GM11168 (cell line): ENCODE results near the gene ZNF362.

Source experiments
- in situ Hi-C: fragments of 300-500 bp; cut with MboI; formaldehyde crosslinking; loops from one replicate; pipeline ENCODE4 v1.12.0; 2022; ENCODE audit warnings: low sequenced_read_pairs; ENCODE audit not compliant: unreplicated experiment

ZNF362 gene

DNA sequence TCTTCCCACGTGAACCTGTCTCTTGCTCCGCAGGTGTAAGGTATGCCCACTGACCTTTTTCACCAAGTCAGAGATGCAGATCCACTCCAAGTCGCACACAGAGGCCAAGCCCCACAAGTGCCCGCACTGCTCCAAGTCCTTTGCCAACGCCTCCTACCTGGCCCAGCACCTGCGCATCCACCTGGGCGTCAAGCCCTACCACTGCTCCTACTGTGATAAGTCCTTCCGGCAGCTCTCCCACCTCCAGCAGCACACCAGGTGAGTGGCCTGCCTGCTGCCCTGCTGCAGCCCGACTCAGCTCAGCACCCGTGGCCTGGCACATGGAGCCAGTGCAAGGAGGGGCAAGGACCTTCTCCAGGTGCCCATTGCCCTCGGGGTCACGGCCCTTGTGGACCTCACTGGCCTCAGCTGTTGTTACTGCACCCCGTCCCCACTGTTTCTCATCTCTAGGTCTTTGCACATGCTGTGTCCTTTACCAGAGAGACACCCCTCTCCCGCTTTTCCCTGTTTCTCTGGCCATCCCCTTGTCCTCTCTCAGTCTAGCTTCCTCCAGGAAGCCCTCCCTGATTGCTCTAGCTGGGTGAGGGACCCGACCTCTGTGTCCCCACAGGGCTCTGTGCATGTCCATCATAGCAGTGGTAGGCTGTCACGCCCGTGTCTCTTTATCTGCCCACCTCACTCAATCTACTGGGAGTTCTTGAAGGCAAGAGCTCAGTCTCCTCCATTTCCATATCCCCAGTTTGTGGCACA, 25.4 kb downstream of the ZNF362 start:
- in situ Hi-C loops = loop anchor here (25.0 kb wide), 1 partner anchor 181 kb away; the partner anchor contains the start of gene ZSCAN20

DNA sequence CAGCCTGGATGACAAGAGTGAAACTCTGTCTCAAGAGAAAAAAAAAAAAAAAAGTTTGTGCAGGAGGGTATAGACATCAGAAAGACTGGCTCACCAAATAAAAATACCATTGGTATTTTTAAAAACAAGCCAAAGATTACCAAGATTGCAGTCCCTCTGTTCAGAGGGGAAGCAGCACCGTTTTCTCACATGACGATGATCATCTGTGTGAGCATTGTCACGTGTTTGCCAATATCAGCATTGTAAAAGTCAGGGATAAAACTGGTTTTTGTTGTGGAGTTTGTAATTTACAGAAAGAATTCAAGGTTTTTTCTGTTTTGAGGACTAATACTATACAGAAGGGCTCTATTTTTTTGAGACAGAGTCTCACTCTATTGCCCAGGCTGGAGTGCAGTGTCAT, 26.5 kb downstream of the ZNF362 start:
- in situ Hi-C loops = loop anchor here (25.0 kb wide), 1 partner anchor 180 kb away; the partner anchor contains the start of gene ZSCAN20

DNA sequence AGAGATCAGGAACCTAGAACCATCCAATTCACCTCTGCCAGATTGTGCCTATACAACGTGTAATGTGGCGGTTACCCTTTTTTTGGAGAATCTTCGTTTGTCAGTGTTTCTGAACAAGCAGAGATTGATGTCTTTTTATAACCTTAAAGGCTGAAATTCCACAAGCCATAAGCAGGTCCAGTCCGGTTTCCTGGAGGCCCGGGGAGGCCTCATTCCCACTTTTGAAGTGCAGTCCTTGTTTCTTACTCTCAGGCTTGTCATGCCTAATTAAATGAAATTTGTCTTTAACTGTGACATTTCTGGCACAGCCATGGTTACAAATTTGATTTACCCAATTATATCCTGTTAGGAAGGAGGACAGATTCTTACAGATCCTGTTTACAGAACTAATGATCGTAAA, 27.8 kb downstream of the ZNF362 start:
- in situ Hi-C loops = loop anchor here (25.0 kb wide), 1 partner anchor 178 kb away; the partner anchor contains the start of gene ZSCAN20

DNA sequence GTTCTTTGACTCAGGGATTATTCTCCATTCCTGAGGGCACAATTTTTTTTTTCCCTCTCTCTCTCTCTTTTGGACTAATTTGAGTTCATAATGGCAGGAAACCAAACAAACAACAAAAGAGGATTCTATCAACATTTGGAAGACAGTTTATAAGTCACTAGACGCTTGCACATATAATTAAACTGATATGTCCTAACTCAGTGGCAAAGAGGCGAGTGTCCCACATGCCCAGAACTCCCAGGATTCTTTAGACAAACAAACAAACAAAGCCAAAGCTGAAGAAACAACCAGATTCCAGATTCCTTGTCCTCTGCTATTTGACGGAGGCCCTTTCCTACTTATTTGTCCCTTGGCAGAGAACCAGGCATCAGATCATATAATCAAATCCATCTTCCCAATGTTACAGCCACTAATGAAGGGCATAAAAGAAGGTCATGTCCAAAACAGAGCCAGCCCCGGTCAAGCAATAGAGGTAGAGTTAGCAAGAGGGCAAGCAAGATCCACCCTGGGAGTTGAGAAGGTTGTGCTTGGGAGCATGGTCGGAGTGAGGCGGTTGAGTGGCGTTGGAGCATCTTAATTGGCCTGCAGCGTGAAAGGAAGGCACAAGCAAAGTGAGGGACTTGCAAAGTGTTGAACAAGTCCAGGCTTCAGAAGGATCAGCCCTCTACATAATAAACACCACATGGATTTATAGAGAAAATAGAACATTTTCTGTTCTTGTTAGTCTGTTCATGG, 30.3 kb downstream of the ZNF362 start:
- in situ Hi-C loops = loop anchor here (5.0 to 25.0 kb wide), 2 partner anchors 81 to 176 kb away; partner anchors contain the start of gene ZSCAN20

DNA sequence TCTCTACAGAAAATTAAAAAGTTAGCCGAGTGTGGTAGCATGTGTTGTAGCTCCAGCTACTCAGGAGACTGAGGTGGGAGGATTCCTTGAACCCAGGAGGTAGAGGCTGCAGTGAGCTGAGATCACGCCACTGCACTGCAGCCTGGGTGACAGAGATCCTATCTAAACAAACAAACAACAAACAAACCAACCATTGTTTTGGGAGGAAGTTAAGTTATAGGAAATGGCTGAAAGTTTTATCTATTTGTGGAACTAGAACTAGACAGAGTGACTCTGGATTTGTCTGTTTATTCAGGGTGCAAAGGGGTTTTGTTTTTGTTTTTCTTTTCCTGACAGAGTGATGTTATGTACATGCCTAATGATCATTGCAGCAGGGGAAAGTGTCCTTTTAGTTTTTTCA, 31.0 kb downstream of the ZNF362 start:
- in situ Hi-C loops = loop anchor here (5.0 to 25.0 kb wide), 2 partner anchors 80 to 175 kb away; partner anchors contain the start of gene ZSCAN20

DNA sequence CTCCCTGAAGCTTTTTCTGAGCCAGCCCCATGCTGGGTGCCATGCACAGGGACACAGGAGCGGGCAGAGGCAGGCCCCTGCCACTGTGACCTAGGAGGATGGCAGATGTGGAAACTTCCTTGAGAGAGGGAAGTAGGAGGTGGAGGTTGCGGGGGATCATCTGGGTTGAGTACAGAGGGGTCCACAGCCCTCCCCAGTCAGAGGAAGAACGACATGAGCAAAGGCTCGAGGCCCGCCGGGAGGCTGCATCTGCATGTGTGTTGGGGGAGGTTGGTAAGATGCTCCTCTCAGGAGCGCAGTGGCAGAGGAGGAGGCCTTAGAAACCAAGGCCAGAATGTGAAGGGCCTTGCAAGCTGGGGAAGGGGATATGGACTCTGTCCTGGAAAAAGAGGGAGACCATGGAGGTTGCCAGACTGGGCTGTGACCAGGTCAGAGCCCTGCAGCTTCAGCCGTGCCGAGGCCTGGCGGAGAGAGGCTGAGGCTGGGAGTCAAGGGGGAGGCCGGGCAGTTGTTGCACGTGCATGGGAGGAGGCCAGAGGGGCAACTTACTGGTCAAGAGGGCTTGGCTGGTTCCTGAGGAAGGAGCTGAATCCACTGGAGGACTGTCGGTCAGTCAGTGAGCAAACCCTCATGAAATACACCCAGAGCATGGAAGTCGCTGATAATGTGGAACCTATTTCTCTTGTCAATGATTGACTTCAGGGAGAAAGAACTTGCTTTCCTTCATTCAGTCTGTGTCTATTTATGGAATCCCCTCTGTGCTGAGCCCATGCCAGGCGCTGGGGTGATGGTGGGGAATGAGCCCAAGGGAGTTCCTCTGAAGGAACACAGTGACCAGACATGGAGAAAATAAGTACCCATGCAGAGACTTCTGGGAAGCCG, 32.9 kb downstream of the ZNF362 start:
- in situ Hi-C loops = loop anchor here (5.0 to 25.0 kb wide), 2 partner anchors 78 to 173 kb away; partner anchors contain the start of gene ZSCAN20

DNA sequence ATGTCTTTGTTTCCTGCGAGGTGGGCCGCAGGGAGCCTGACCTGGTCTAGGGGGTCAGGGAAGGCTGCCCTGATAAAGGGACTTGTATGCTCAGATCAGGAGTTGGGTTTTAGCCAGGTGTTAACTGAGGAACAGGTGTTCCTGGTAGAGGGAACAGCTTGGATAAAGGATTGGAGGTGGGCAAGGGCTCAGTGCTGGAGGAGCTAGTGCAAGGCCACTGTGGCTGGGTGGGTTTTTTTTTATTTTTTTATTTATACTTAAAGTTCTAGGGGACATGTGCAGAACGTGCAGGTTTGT, 33.5 kb downstream of the ZNF362 start:
- in situ Hi-C loops = loop anchor here (5.0 to 25.0 kb wide), 2 partner anchors 77 to 172 kb away; partner anchors contain the start of gene ZSCAN20

DNA sequence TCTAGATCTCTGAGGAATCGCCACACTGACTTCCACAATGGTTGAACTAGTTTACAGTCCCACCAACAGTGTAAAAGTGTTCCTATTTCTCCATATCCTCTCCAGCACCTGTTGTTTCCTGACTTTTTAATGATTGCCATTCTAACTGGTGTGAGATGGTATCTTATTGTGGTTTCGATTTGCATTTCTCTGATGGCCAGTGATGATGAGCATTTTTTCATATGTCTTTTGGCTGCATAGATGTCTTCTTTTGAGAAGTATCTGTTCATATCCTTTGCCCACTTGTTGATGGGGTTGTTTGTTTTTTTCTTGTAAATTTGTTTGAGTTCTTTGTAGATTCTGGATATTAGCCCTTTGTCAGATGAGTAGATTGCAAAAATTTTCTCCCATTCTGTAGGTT, 34.3 kb downstream of the ZNF362 start:
- in situ Hi-C loops = loop anchor here (25.0 kb wide), 1 partner anchor 172 kb away; the partner anchor contains the start of gene ZSCAN20

DNA sequence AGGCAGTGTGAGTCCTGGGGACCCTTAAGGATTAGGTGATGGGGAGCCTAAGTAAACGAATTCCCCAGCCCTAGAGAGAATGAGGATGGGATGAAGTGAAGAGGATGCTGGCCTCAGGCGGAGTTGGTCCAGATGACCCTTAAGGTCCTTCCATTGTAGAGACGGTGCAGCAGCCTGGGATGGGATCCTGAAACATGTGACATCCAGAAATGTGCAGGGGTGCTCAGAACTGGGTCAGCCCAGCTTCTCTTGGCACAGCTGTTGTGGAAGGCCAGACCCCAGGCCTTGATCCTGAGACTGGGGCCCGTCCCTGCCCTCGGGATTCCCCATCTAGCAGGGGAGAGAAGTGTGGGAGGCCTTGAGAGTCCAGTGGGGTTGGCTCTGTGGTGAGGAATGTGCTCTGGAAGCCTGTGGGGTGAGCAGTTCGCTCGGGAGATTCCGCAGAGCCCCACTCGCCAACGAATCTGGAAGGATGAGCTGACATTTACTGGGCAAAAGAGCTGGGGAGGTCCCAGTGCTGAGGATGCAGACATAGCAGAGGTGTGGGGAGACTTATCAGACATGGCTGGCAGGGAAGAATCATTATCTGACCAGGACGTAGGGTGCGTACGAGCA, 36.5 kb downstream of the ZNF362 start:
- in situ Hi-C loops = loop anchor here (25.0 kb wide), 1 partner anchor 169 kb away; the partner anchor contains the start of gene ZSCAN20

DNA sequence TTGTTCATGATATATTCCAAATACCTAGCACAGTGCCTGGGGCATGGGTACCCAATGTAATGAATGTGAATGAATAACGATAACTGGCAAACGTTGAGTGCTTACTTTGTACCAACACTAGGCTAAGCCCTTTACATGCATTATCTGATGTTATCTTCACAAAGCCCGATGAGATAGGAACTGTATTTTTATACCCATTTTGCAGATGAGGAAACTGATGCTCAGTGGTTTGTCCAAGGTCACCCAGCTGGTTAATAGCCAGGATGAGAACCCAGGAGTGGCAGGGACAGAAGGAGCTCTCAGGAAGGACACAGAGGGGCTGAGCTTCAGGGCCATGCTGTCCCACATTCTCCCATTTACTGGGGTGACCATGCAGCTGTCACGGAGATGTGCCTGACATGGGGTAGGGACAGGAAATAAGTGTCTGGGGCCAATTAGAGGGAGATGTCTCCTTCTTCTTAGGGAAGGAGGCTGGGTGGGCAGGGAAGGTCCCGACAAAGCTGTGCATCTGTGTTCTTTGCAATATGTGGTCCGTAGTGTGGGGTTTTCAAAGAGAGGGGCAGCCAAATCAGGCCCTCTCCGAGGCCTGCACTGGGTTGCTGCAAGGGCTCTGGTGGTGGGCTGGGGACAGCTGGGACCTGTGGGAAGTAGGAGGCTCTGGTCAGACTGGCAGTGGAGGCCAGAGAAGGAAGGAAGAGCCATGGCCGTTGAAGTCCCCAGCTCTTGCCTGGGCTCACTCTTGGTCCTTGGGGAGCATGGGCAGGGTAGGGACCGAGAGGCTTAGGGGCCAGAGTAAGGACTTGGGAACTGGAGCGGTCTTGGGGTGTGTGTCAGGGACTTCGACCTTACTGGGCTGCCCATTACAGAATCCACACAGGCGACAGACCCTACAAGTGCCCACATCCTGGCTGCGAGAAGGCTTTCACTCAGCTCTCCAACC, 38.0 kb downstream of the ZNF362 start:
- in situ Hi-C loops = loop anchor here (25.0 kb wide), 1 partner anchor 168 kb away; the partner anchor contains the start of gene ZSCAN20

DNA sequence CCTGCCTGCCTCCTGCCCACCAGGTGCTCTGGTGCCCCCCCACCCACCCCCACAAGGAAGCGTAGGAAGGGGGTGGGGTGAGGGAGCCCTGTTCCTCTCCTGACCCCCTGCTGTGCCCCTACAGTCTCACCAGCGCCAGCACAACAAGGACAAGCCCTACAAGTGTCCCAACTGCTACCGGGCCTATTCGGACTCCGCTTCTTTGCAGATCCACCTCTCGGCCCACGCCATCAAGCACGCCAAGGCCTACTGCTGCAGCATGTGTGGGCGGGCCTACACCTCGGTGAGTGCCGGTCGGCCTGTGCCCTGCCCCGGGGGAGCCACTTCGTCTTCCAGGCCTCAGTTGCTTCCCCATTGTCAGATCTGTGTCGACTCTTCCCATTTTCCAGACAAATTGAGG, 38.7 kb downstream of the ZNF362 start:
- in situ Hi-C loops = loop anchor here (25.0 kb wide), 1 partner anchor 167 kb away; the partner anchor contains the start of gene ZSCAN20

DNA sequence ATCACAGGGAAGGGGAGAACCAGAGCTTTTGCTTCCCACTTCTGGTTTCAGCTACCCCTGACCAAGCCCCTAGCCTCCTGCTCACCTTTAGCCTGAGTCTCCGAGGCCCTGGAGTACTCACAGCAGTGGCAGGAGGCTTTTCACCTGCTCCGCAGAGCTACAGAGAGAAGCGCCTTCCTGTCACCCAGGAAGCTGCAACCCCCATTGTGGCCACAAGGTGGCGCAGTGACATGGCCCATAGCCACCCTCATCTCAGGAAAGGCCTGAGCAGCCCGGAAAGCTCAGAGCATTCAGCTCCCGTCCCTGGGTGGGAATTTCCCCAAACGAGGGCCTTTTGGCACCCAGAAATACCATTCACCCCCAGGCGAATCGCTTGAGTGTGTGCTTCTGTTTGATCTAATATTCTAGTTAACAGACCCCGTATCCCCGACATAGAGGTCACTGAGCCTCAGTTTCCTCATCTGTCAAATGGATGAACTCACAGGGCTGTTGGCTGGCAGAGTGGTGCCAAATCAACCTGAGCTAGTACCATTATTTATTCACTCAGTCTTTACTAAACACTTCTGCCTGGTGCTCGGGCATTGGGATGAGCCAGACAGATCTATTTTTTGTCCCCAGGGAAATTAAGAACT, 39.3 kb downstream of the ZNF362 start:
- in situ Hi-C loops = loop anchor here (25.0 kb wide), 1 partner anchor 167 kb away; the partner anchor contains the start of gene ZSCAN20

DNA sequence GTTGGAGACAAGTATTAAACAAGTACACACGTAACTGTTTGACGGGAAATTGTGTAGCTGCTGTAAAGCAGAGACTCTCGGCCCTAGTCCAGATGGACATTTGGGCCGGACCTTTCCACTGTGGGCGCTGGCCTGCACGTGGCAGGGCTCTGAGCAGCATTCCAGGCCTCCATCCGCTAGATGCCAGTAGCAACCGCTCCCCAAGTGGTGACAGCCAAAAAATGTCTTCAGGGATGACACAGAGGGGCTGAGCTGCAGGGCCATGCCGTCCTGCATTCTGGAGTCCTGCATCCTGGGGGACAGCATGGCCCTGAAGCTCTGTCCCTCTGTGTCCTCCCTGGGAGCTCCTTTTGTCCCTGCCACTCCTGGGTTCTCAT, 39.8 kb downstream of the ZNF362 start:
- in situ Hi-C loops = loop anchor here (25.0 kb wide), 1 partner anchor 166 kb away; the partner anchor contains the start of gene ZSCAN20

DNA sequence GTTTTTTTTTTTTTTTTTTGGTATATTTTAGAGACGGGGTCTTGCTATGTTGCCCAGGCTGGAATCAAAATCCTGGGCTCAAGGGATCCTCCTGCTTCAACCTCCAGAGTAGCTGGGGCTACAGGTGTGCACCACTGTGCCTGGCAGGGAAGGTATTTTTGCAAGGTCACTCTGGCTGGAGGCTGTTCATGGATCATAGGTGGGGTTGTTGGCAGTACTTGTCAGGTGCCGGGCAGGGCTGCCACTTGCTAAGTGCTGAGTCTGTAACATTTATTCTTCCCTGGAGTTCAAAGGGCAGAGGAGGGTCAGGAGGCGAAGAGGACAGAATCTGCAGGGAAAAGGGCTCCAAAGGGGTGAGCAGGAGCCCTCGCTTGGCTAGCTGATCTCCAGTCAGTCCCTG, 40.5 kb downstream of the ZNF362 start:
- in situ Hi-C loops = loop anchor here (25.0 kb wide), 1 partner anchor 165 kb away; the partner anchor contains the start of gene ZSCAN20

DNA sequence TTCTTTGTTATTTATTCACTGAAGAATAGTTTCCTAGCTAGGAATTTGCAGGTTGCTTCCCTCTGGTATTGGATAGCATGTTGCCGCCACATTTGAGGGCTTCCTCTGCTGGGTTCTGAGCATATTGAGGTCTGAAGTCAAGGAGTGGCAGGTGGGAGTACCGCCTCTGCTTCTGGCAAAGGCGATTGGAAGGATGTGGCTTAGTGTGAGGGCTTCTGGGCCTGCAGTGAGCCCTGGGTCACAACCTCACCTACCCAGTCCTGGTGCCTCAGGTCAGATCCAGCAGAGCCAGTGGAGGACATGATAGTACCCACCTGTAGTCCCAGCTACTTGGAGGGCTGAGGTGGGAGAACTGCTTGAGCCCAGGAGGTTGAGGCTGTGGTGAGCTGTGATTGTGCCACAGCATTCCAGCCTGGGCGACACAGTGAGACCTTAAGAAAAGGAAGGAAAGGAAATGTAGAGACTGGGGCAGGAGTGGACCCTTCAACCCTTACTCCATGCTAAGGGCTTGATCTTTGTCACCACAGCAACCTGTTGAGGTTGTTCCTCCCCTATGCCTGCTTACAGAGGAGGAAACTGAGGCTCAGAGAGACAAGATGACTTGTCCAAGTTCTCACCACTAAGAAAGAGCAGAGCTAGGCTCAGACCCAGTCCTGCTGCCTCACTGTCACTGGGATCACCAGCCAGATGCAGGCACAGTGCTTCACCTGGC, 41.8 kb downstream of the ZNF362 start:
- in situ Hi-C loops = loop anchor here (25.0 kb wide), 1 partner anchor 164 kb away; the partner anchor contains the start of gene ZSCAN20

DNA sequence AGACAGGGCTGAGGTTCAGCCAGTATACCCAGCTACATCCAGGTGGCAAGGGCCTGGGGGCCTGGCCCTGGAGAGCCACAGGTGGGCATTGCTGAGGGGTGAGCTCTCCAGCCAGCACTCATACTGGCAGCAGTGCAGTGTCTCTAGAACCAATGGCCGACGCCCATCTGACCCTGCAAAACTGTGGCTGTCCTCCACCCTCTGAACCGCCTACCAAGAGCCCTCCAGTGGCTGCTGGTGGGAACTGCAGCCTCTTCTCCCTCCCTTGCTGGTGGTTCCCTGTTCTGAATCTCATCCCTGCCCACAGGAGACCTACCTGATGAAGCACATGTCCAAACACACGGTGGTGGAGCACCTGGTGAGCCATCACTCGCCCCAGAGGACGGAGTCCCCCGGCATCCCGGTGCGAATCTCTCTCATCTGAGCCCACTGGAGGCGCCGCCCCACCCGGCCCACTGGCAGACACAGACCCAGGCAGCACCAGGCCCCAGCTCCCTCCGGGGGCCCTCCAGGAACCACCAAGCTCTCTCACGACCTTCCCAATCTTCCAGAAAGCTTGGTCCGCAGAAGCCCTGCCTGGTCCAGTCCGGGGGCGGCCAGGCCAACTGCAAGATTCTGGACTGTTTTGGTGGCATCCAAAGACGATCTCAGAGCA, 42.5 kb downstream of the ZNF362 start:
- in situ Hi-C loops = loop anchor here (25.0 kb wide), 1 partner anchor 164 kb away; the partner anchor contains the start of gene ZSCAN20
